Measurements from ENCODE around the gene CAPN5.
"Not testable (repeated sequence)": the region's sequence is repeated elsewhere in the genome, so short reads cannot be mapped to it uniquely, and the experiment has no call there.

Gene CAPN5

GRCh38 chr11:77044356-77044755 lies 22.4 kb upstream of the CAPN5 start:
- no peak for DNase-seq

- DNase-seq = no peak
These were observed 21.9 kb upstream of the CAPN5 start for GRCh38 chr11:77044886-77045285.

GRCh38 chr11:77046060-77046501 lies 20.7 kb upstream of the CAPN5 start:
- no peak for DNase-seq

DNA sequence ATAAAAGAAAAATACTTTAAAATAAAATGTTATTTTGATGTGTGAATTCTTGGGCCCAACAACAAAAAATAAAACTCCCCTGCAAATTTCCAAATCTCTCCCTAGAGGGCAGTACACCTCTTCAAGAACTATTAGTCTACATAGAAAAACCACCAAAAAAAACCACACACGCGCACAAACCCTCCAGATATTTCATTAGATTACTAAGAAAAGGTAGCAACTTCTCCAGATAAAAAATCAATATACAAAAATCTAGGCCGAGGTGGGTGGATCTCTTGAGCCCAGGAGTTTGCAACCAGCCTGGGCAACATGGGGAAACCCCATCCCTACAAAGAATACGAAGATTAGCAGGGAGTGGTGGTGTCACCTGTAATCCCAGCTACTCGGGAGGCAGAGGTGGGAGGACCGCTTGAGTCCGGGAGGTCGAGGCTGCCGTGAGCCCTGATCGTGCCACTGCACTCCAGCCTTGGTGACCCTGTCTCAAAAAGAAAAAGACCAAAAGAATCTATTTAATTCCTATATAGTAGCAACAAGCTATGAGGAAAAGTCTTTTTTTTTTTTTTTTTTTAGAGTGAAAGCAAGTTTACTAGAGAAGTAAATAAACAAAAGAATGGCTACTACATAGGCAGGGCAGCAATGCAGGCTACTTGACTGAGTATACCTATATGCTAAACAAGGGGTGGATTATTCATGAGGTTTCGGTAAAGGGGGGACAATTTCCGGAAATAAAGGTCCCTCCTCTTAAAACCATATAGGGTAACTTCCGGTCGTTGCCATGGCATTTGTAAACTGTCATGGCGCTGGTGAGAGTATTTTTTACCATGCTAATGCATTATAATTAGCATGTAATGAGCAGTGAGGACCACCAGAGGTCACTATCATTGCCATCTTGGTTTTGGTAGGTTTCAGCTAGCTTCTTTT lies 19.5 kb upstream of the CAPN5 start:
- DNase-seq = peak; percentile 89

DNA sequence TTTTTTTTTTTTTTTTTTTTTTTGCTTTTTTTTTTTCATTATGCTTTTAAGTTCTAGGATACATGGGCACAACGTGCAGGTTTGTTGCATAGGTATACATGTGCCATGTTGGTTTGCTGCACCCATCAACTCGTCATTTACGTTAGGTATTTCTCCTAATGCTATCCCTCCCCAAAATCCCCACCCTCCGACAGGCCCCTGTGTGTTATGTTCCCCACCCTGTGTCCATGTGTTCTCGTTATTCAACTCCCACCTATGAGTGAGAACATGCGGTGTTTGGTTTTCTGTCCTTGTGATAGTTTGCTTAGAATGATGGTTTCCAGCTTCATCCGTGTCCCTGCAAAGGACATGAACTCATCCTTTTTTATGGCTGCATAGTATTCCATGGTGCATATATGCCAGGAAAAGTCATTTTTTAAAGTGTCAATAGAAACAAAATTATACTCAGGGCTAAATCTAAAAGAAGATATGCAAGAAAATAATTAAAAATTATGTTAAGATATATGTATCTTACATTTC lies 18.8 kb upstream of the CAPN5 start:
- DNase-seq = not testable (repeated sequence)

DNA sequence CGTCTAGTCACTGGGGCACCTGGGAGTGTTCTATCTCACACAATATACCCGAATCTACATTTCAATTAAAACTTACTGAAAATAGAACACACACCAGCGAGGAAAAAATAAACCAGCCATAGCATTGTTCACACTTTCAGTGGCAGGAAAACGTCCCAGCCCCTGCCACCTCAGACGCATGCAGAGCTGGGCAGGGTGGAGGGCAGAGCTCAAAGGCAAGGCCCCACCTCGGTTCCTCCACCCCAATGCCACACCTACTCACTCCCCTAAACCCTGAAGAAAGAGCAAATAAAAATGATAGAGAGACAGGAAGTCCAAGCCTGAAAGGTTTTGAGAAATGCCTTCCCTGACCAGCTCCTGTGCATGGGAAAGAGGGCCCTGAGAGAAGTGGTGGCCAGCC lies 17.7 kb upstream of the CAPN5 start:
- DNase-seq = no peak

DNA sequence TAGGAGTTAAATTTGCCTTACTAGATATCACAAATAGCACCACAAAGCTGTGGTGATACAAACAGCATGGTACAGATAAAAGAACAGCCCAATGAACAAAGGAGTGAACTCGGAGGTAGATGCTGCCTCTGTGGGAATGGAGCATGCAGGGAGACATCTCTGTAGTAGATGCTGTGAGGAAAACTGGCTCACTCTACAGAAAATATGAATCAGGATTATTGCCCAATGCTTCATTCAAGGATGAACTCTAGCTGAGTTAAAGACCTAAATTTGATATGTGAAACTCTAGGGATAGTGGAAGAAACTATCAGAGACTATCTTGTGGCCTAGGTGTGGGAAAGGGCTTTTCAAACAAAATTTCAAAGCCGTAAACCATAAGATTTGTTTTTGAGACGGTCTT lies 15.3 kb upstream of the CAPN5 start:
- no peak for DNase-seq

- DNase-seq = no peak
These were observed 14.3 kb upstream of the CAPN5 start for GRCh38 chr11:77052518-77052917.

DNA sequence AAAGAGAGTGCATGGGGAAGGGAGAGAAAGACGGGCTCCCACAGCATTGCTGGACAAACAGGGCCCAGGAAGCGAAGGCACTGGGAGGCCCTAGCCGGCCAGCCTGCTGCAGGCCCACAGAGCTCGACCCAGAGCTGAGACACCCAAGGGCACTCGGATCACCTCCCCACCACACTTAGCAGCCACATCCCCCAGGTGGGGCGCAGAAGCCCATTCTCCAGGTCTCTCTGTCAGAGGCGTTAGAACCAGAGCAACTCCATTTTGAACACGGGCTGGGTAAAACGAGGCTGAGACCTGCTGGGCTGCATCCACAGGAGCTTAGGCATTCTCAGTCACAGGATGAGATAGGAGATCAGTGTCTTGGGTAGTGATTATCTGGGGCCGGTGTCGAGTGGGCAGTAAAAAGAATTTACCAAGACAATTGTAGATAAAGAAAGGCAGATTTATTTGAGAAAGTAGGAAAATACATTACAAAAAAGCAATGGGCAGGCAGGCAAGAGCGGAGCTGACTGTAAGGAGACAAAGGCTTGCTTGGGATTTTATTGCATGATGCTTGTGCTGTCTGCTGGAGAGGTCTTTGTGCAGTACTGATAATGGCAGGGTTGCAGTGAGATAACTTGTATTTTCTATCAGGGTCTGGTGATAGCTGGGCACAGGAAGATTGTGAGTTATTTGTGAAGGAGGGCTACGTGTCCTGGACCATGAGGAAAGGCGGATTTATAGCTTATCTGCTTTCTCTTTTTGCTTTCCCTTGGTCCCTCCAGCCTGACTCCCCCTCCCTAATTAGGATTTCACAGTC lies 13.4 kb upstream of the CAPN5 start:
- no peak for DNase-seq

GRCh38 chr11:77054084-77054483 lies 12.7 kb upstream of the CAPN5 start:
- no peak for DNase-seq

- no peak for DNase-seq
These were observed 11.6 kb upstream of the CAPN5 start for GRCh38 chr11:77055101-77055561.

GRCh38 chr11:77055913-77056312 lies 10.9 kb upstream of the CAPN5 start:
- no peak for DNase-seq

DNA sequence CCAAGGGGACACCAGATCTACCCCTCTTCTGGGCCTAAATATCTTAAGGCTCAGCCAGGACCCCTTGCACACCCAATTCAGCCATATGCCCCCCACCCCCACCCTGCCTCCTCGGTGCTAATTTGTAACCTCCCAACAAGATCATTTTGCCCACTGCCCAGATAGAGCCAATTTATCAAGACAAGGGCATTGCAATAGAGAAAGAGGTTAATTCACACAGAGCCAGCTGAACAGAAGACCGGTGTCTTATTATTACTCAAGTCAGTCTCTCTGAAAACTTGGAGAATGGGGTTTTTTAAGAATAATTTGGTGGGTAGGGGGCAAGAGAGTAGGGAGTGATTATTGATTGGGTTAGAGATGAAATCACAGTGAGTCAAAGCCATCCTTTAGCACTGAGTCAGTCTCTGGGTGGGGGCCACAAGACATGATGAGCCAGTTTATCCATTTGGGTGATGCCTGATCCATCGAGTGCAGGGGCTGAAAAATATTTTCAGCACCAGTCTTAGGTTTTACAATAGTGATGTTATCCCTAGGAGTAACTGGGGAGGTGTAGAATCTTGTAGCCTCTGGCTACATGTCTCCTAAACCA lies 9.9 kb upstream of the CAPN5 start:
- DNase-seq = no peak

- no peak for DNase-seq
These were observed 8.8 kb upstream of the CAPN5 start for GRCh38 chr11:77057938-77058474.

DNA sequence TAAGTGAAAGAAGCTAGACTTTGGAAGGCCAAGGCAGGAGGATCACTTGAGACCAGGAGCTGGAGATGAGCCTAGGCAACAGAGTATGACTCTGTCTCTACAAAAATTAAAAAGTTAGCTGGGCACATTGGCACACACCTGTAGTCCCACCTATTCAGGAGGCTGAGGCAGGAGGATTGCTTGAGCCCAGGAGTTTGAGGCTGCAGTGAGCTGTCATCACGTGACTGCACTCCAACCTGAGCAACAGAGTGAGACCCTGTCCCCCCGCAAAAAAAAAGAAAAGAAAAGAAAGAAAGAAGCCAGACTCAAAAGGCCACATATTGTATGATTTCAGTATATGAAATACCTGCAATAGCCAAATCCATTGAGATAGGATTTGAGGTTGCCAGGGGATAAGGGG lies 7.9 kb upstream of the CAPN5 start:
- DNase-seq = no peak

DNA sequence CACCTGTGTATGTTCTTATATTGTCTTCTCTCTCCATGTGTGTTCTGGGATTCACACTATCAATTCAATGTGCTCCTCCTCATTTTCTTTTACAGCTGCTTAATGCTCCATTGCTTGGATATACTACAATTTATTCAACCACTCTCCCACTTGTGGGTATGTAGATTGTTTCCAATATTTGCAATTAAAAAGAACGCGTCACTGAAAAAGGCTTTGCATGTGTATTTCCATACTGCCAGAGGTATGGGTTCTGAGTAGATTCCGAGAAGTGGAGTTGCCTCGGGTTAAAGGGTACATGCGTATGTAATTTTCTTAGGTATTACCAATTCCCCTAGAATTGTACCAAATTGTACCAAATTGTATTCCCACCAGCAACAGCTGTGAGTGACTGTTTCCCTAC lies 7.0 kb upstream of the CAPN5 start:
- no peak for DNase-seq

DNA sequence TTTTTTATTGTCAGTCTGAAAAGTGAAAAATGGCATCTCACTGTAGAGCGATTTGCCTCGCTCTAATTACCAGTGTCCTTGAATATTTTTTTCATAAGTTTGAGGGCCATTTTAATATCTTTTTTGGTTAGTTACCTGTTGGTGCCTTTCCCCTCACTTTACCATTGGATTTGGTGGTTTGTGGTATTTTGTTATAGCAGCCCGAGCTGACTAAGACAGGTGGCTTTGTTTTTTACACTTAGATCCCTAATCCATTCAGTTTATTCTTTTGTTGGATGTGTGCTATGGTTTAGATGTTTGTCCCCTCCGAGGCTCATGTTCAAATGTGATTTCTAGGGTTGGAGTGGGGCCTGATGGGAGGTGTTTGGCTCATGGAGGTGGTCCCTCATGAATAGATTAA lies 6.5 kb upstream of the CAPN5 start:
- DNase-seq = no peak

DNA sequence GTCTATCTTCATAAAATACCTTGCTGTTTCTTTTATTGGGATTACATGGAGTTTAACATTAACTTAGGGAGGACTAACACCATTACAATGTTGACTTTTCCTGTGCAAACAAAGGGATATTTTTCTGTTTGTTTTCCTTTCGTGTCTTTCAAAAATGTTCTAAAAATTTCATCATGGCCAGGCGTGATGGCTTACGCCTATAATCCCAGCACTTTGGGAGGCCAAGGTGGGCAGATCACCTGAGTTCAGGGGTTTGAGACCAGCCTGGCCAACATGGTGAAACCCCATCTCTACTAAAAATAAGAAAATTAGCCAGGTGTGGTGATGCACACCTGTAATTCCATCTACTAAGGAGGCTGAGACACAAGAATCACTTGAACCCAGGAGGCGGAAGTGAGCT lies 5.5 kb upstream of the CAPN5 start:
- not testable (repeated sequence) for DNase-seq

DNA sequence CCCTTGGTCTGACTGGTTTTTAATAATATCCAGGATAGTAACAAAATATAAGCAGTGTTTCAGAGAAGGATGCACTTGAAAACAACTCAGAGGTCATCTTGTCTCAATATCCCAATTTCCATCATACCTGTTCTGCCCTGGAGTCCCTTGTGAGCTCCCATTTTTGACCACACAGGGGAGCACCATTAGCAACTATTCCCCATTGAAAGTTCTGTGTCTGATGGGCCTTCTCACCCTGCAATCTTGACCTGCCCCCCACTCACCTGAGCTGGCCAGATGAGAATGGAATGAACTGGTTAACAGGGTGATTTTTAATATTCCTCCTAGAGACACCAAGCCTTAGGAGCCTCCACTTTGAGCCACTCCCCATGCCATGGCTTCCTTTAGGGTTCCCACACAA lies 3.8 kb upstream of the CAPN5 start:
- DNase-seq = no peak

GRCh38 chr11:77063407-77063806 lies 3.4 kb upstream of the CAPN5 start:
- DNase-seq = no peak

DNA sequence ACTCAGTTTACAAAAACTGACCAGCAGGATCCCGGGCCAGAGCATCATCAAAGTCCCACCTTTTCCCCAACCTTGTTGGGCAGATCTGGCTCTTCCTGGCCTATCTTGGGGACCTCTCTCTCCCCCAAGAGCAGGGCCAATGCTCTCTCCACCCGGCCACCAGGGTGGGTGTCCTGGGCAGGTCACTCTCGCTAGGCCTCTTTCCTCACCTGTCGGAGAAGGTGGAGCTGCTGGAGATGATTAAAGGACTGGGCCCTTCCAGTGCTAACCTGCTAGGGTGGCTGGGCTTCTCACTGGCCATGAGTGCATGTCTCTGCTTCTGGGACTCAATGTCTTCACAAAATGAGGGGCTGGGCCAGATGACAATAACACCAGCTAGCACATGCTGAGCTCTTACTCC lies 2.9 kb upstream of the CAPN5 start:
- no peak for DNase-seq

DNA sequence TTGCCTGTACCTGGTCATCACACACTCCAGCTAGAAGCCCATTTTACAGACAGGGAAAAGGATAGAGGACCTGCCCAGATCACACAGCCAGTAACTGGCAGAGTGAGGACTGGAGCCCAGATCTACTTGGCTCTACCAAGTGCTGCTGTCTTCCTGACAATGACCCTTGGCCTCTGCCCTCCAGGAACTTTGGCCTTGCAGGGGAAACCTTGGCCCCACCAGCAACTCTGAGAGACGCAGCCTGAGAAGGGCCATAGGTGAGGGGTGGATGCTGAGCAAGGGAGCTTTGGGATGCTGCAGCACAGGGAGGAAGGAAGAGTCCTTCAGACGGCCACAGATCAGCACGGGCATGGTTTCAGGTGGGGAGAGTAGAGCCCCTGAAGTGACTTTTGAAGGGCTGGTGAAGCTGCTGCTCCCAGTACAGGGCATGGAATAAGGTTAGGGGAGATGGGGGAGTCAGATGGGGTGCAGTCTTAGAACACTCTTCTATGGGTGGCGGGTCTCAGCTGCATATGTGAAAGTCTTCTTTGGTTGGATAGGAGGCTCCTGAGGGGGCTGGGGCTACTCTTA lies 2.0 kb upstream of the CAPN5 start:
- no peak for DNase-seq

DNA sequence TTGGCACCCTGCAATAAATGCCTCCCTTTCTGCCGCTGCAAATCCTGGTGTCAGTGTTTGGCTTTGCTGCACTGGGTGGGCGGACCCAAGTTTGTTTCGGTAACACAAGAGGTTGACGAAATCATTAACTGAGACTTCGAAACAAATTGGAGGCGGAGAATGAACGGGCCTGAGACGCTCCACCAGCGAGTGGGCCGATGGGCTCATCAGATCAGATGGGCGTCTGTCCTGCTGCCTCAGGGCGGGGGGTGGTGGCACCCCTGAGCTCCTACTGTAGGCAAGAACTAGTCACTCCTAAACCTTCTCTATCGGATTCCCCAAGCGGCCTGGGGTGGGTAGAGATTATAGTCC lies 918 bp upstream of the CAPN5 start:
- DNase-seq = no peak
